Dermis blood vessel endothelial cell (primary cell): ENCODE results near the gene BSG. TPM values are rescaled to one million over a fixed set of nuclear protein-coding genes. Genes with fewer than 3 reads are reported as not detected.
"Not testable (repeated sequence)": the region's sequence is repeated elsewhere in the genome, so short reads cannot be mapped to it uniquely, and the experiment has no call there.

Experiments
- DNase-seq: peaks from one replicate; pipeline ENCODE4 v3.0.0; 2010
- total RNA-seq: library from RNA; depleted of rRNA; stranded (reverse); fragments of >200 nt; gene quantifications from 2 replicates; pipeline ENCODE4 v1.2.3, GENCODE V29; 2014

Gene BSG
- total RNA-seq, 1 donor from 2014 or later: 356 TPM

DNA sequence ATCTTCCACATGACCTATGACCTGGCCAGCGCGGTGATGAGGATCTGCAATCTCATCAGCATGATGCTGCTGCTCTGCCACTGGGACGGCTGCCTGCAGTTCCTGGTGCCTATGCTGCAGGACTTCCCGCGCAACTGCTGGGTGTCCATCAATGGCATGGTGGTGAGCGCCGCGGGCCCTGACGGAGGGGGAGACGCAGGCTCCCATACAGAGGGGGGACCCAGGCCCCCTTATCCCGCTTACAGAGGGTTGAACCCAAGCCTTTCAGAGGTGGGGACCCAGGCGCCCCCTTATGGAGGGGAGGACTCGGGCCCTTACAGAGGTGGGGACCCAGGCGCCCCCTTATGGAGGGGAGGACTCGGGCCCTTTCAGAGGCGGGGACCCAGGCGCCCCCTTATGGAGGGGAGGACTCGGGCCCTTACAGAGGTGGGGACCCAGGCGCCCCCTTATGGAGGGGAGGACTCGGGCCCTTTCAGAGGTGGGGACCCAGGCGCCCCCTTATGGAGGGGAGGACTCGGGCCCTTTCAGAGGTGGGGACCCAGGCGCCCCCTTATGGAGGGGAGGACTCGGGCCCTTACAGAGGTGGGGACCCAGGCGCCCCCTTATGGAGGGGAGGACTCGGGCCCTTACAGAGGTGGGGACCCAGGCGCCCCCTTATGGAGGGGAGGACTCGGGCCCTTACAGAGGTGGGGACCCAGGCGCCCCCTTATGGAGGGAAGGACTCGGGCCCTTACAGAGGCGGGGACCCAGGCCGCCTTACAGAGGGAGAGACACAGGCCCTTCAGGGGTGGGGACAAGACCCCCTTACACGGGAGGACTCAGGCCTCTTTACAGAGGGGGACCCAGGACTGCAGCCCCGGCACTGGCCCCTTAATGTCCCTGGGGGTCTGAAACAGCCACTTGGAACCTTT is 32.9 kb downstream of the BSG start:
- DNase-seq: not testable (repeated sequence)

DNA sequence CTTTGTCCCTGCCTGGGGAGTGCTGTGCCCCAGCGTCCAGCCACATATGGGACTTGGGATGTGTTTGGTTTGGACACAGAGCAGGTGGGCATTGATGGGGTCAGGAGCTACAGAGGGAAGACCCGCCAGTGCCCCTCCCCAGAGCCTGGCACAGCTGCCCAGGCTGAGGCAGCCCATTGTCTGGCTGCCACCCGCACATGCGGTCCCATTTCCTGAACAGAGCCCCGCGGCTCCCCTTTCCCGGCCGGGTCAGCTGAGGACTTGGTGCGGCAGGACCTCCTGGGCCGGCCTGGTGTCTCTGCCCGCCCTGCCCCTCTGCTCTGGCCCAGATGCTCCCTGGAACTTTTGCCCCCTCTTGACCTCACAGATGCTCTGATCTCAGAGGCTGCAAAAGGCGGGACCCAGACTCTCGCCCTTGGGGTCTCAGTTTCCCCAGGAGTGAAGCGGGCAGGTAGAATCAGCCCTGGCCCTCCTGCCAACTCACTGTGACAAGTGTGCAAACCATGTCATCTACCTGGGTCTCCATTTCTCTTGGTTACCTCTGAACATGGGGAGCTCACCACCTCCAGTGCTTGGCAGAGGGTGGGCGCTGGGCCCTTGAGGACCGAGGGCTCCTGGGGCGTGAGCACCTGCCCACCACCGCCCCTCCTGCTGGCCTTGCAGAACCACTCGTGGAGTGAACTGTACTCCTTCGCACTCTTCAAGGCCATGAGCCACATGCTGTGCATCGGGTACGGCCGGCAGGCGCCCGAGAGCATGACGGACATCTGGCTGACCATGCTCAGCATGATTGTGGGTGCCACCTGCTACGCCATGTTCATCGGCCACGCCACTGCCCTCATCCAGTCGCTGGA is 35.1 kb downstream of the BSG start:
- DNase-seq: no peak

DNA sequence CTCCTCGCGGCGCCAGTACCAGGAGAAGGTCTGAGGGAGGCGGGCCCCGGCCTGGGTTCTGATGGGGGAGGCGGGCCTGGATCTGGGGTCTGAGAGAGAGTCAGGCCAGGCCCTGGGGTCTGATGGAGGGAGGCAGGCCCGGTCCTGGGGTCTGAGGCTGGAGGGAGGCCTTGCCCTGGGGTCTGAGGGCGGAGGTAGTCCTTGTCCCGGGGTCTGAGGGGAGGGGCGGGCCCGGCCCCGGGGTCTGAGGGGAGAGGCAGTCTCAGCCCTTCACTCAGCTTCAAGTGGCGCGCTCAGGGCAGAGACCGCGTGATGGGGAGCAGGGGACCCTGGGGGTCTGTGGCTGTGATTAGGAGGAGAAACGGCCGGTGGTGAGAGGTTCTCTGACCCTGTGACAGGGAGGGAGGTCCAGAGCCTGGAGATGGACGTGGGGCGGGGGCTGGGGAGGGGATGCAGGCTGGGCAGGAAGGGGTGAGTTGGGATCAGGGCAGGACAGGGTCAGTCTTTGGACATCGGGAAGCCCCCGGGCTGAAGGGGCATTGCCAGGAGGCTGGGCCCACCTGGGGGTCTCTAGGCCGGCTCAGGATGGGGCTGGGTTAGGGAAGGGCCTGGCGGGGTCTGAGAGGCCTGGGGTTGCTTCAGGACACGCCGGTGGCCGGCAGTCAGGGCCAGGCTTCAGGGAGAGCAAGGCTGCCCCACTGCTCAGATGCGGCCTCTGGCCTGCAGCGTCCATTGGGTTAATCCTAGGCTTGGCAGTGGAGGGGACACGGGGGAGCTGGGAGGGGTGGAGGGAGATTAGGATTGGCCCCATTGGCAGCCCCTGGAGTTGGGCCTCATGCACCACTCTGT is 36.0 kb downstream of the BSG start:
- no peak for DNase-seq

DNA sequence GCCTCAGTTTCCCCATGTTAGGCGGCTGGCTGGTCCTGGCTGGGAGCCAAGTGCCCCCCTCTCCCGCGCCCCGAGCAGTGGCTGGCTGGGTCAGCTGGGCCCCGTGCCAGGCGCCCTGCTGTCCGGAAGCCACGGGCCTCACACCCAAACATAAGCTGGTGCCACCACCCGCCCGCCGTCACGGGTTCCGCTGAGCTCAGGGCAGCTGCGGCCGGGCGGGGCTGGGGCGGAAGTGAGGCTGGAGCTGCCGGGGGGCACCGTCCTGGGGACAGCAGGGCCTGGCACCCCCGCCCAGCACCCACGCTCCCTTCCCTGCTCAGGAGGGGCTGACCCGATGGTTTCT is 36.6 kb downstream of the BSG start:
- DNase-seq: peak; percentile 47

DNA sequence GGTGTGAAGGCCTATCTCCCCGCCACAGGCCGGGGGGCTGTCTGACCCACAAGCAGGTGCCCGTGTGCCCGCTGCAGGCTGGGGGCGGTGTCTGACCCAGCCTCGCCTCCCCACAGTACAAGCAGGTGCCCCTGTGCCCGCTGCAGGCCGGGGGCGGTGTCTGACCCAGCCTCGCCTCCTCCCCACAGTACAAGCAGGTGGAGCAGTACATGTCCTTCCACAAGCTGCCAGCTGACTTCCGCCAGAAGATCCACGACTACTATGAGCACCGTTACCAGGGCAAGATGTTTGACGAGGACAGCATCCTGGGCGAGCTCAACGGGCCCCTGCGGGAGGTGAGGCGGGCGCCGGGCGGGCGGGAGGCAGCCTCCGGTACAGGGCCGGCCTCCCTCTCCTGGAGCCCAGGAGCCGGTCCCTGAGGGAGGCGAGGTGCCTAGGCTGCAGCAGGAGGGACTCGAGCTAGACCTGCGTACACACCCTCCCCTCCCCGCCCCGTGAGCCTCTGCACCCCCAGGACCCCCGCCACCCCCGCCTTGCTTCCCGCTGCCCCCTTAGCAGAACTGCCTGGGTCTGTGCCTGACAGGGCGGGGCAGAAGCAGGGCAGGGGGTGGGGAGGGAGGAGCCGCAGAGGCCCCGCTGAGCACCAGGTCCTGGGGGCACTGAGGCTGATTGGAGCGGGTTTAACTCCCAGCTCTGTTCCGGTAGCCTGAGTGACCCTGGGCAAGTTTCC is 37.8 kb downstream of the BSG start:
- no peak for DNase-seq

DNA sequence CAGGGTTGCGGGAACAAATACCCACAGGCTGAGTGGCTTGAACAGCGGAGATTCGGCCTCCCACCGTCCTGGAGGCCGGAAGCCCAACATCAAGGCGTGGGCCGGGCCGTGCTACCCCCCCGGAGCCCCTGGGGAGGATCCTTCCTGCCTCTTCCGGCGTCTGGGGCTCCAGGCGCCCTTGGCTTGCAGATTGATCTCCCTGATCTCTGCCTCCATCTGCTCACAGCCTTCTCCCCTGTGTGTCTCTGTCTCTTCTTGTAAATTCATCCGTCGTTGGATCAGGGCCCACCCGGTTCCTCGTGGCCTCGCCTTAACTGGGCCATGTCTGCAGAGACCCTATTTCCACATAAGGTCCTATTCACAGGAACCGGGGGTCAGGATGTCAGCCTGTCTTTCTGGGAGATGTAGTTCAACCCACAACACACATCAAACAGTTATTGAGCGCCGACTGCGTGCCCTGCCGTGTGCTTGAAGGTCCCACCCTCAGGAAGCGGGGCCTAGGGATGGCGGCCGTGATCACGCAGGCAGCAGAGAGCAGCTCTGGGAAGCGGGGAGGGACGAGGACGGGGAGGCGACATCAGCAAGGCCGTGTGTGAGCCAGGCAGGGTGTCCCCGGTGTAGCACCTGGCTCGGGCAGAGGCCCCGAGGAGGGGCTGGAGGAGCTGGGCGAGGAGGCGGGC is 38.5 kb downstream of the BSG start:
- peak; percentile 28 for DNase-seq

DNA sequence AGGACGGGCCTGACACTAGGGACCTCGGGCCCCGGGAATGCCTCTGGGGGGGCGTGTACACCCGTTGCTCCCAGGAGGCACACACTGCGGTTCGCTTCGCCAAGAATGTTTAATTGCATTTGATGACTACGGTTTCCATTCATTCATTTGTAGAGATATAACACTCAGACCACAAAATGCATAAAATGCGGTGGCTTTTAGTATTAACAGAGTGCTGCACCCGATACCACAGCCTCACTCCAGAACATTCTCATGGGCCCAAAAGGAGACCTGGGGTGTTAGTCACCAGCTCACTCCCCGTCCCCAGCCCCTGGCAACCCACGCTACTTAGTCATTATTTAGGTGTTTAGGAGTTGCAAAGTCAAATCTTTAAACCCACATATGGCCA is 39.1 kb downstream of the BSG start:
- no peak for DNase-seq

DNA sequence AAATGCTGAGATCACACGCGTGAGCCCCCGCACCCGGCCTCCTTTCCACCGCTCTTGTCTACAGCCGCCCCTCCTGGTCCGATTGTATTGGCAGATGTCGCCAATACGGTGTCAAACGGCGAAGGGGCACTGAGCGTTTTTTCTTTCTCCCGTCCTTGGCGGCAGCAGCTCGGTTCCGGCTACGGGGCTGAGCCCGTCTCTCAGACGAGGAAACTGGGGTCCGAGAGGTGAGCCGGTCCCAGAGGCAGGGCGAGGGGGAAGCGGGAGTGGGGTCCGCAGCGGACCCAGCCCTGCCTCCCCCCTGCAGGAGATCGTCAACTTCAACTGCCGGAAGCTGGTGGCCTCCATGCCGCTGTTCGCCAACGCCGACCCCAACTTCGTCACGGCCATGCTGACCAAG is 40.5 kb downstream of the BSG start:
- DNase-seq: no peak

DNA sequence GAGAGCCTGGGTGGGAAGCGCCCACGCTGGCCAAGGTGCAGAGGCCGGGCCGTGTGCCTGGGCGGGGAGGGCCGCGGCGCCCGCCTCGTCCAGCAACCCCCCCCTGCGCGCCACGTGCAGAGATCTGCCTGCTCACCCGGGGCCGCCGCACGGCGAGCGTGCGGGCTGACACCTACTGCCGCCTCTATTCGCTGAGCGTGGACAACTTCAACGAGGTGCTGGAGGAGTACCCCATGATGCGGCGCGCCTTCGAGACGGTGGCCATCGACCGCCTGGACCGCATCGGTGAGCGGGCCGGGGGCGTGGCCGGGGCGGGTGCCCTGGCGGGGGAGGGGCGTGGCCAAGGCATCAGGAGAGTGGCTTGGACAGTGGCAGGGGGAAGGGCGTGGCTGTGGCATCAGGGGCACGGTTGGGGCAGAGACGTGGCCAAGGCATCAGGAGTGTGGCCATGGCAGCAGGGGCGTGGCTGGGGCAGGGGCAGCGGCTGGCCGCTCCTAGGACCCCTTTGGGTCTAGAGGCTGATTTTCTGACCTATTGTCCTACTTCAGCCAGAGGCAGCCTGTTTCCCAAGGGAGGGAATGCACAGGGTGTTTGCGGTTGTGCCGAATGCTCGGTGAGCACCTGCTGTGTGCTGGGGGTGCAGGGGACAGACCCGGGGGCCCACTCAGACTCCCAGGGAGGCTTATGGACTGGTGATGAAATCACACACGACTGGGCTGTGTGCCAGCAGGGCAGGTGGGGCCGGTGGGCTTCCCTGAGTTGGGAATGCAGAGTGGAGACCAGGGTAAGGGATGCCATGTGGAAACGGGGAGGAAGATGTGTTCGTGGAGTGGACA is 41.6 kb downstream of the BSG start:
- DNase-seq: no peak

DNA sequence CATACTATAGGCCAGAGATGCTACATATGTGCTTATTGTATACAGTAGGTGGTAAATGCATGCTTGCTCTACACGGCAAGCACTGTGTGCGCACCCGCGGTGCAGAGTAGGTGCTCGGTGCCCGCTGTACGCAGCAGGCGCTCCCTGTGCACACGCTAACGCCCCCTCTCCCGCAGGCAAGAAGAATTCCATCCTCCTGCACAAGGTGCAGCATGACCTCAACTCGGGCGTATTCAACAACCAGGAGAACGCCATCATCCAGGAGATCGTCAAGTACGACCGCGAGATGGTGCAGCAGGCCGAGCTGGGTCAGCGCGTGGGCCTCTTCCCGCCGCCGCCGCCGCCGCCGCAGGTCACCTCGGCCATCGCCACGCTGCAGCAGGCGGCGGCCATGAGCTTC is 43.2 kb downstream of the BSG start:
- peak; percentile 44 for DNase-seq

DNA sequence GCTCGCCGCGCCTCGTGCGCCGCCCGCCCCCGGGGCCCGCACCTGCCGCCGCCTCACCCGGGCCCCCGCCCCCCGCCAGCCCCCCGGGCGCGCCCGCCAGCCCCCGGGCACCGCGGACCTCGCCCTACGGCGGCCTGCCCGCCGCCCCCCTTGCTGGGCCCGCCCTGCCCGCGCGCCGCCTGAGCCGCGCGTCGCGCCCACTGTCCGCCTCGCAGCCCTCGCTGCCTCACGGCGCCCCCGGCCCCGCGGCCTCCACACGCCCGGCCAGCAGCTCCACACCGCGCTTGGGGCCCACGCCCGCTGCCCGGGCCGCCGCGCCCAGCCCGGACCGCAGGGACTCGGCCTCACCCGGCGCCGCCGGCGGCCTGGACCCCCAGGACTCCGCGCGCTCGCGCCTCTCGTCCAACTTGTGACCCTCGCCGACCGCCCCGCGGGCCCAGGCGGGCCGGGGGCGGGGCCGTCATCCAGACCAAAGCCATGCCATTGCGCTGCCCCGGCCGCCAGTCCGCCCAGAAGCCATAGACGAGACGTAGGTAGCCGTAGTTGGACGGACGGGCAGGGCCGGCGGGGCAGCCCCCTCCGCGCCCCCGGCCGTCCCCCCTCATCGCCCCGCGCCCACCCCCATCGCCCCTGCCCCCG is 43.8 kb downstream of the BSG start:
- no peak for DNase-seq

DNA sequence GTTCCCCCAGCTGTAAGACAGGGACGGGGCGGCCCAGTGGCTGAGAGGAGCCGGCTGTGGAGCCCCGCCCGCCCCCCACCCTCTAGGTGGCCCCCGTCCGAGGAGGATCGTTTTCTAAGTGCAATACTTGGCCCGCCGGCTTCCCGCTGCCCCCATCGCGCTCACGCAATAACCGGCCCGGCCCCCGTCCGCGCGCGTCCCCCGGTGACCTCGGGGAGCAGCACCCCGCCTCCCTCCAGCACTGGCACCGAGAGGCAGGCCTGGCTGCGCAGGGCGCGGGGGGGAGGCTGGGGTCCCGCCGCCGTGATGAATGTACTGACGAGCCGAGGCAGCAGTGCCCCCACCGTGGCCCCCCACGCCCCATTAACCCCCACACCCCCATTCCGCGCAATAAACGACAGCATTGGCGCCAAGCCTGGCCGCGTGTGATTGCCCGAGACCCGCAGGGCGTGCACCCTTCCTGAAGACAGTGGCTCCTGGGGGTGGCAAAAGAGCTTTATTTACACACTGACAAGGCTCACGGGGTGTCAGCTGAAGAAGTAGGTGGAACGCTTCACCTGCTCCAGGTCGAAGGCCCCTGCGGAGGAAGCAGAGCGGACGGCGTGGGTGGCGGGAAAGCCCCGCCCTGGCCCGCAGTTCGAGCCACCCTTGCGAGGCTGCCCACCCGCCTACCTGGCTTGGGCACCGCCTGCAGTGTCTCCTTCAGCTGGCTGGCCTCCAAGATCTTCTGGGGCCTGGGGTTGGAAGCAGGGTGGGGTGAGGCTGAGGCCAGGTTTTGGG is 44.5 kb downstream of the BSG start:
- DNase-seq: no peak

DNA sequence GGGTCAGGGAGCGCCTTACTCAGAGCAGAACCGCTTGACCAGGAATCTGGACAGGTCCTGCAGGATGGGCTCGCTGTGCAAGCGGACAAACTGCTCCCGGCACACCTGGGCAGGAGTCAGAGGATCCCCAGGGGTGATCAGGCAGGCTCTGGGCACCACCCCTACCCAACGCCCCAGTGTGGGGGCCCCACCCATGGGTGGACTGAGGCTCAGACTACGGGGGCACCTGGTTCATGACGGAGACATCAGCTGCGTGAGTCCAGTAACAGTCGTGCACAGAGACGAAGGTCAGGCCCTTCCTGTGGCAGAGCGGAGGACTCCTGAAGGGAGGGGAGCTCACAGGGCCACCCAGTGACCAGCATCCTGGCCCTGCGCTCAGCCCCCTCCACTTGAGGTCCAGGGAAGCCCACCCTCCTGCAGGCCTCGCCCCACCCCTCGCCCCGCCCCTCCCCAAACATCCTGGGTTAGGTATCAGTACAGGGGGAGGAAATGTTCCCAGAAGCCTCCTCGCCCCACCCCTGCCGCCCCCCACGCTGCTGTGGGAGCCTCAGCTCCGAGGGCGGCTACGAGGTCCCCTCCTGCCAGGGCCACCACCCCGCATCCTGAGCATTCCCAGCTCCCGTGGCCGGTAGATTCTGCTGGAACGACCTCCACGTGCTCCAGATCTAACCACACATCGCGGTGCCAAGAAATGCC is 45.3 kb downstream of the BSG start:
- no peak for DNase-seq

DNA sequence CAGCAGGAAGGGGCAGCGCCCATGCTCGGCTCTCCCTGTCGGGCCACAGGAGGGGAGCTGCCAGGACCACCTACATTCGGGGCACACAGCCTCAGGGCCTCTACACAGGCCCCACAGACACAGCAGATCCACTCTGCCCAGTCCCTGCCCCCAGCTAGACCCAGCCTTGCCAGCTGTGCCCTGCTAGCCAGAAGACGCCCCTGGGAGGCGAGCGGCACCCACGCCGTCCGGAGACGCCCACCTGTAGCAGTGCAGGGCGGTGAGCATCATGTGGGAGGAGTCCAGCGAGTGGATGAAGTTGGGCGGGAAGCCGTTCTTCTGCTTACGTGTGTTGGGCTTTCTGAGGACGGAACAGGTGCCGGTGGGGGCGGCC is 45.8 kb downstream of the BSG start:
- DNase-seq: no peak

DNA sequence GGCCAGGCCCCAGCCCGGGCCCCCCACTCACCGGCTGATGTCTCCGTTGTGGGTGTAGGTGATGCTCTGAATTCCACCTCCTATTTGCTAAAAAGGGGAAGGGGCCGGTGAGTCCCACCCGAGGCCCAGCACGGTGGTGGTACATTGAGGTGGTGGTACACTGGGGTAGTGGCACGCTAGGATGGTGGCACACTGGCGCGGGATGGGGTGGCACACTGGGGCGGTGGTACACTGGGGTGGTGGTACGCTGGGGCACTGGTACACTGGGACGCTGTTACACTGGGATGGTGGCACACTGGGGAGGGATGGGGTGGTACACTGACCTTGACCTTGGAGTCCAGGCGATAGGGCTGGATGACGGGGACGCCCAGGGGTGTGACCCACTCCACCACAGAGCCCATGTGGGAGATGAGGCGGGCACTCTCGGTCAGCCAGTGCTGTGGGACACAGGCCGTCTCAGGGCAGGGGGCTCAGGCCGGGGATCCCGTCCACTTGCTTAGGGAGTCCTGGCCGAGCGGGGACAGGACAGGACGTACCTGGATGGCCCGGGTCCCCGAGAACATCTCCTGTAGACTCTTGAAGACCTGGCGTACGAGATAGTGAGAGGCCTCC is 46.4 kb downstream of the BSG start:
- no peak for DNase-seq

DNA sequence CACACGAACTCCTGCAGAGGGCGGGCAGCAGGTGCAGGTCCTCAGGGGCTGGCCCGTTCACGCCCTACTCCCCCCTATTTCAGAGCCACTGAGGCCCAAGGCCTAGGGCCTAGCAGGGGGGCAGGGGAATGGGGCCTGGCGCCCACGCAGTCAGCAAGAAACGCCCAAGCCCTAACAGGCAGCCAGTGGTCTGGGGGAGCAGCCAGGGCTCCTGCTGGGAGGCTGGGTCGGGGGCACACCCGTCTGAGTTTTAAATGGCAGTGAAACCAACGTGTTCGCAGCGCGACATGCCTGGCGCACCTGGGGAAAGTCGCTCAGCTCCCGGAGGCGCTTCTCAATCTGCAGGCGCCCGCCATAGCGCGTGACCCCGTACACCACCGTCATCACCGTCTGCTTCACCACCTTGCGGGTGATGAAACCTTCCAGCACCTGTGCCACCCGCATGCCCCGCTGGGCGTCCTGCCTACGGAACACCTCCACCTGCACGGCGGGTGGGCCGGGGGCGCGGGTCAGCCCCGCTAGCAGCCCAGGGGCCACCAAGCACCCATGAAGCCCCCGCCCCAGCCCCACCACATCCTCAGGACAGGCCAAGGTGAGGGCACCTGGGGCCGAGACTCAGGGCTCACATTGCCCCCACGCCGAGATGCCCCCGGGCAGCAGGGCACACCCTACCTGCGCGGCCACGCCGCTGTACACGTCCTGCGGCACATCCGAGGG is 47.0 kb downstream of the BSG start:
- no peak for DNase-seq

DNA sequence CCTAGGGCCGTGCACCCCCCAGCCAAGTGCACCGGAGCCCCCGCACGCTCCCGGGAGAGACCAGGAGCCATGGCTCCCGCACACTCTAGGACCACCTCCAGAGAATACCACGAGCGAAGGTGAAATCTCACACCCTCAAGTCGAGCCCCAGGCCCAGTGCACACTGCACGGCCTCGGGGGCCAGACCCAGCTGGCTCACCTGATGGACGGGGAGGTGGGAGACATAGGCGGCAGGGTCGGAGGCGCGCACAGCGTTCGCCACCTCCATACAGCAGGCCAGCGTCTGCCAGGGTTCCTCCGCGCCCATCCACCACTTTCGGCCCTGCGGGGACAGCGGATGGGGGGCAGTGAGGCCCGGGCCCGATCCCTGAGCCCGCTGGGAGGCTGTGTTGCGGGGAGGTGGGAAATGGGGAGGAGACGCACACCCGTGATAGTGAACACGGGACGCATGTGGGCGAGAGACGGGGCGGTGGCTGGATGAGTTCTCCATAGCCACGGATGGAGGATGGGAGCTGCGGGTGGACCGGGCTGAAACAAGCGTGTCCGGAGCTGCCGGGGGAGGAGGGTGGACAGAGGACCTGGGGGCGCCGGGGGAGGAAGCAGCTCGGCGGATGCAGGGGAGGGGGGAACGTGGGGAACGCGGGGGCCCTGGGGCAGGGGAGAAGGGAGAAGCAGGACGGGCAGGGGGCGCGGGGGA is 47.9 kb downstream of the BSG start:
- no peak for DNase-seq
